CD4-positive, alpha-beta T cell treated with Interleukin-4 for 4 hours (primary cell): ENCODE results near the gene GAK.
"Not testable (repeated sequence)": the region's sequence is repeated elsewhere in the genome, so short reads cannot be mapped to it uniquely, and the experiment has no call there.

Experiments
- DNase-seq: peaks from one replicate; pipeline ENCODE4 v3.0.0-alpha.2; 2020

The GAK gene

GRCh38 chr4:825971-826330 is 106.2 kb downstream of the GAK start, which contains the start of gene CPLX1:
Gene CPLX1 (minus strand): TSS chr4:826129. CDS start chr4:824522, 1,607 bp downstream.
- DNase-seq: no peak

- DNase-seq: no peak
Observed at GRCh38 chr4:825063-825970, 106.8 kb downstream of the GAK start.

- no peak for DNase-seq
Observed at GRCh38 chr4:824461-825062, 107.6 kb downstream of the GAK start.

GRCh38 chr4:823761-824460 is 108.2 kb downstream of the GAK start:
- DNase-seq: no peak

DNA sequence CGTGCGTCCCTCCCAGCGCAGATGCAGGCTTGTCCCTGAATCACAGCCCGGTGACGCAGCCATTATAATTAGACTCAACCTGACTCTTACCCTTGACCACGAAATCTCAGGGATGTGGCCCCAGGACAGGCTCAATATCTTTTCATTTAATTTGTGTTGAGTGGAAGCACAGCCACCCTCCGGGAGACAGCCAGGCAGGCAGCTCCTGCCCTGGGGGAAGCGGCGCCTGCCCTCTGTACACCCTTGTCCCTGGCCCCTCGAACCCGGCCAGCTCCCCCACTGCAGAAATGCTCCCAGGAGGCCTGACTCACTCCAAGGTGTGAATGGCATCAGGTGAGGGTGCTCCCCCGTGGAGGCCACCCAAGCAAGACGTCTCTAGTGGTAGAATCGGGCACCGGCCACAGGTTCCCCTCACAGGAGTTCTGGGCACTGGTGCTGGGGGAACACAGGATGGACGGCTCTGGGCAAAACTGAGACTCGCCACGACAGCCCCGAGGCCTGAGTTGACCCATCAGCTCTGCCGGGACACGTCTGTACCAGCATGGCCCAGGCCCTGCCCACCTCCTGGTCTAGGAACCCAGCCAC is 108.8 kb downstream of the GAK start:
- no peak for DNase-seq

- no peak for DNase-seq
Observed at GRCh38 chr4:822361-823175, 109.5 kb downstream of the GAK start.

DNA sequence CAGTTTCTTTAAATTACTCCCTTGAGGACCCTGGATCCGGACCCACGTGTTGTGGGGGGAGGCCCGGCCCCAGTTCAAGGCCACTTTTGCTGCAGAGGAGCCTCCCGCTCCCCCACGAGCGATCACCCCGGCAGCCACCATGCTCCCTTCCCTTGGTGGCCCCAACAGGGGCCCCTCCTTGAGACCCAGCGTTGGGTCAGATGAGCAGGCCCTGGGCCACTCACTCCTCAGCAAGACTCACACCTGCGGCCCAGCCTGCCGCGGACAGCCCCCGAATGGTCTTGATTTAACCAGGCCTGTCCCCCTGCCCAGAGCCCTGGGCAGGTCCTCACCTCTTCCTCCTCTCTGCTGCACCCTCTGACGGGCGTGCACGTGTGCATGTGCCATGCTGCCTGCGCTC is 110.5 kb downstream of the GAK start:
- no peak for DNase-seq

DNA sequence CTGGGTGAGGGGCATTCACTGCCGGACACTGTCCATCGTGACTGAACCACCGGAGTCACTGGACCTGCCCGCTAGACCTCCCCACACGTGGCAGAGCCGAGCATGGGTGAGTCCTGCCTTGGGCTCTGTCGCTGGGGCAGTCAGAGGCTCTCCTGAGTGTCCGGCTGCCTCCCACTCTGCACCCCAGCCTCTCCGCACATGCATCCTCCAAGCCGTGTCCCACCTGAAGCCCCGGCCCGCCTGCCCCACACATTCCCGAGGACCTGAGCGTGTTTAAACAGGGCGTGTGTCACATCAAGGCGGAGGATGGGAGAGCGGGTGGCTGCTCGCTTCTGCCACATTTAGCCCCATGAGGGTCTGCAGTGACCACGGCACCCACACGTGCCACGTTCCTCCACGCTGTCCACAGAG is 110.9 kb downstream of the GAK start:
- DNase-seq: no peak

- DNase-seq: no peak
Observed at GRCh38 chr4:820230-821172, 111.6 kb downstream of the GAK start.

DNA sequence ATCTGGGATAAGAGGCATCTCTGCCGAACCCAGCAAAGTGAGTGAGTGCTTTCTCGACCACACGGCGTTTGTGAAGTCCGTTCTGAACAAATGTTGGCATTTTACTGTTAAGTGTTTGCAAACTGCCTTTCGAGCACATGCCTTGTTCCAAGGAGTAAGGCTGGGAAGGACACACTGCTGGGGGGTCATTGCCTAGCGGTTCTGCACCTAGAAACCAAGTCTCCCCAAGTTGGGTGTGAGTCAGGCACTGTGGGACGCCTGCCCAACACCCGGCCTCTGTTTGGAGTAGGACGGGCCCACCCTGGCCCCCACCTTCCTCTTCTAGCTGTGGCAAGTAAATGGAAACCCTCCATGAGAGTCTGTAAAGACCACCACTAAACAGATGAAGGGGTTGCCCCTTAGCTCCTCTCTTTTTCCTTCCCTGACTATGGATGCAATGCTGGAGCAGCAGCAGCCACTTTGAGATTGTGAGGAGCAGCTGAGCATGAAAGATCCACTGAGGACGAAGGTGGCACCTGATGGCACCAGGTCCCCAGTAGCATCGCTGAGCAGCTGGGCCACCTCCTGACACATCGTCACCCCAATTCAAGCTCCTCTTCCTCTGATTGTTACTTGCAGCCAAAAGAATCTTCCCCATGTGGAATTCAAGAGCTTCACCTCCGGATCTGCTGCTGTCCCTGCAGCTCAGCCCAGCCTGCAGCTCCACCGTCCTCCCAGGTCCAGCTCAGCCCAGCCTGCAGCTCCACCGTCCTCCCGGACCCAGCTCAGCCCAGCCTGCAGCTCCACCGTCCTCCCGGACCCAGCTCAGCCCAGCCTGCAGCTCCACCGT is 112.5 kb downstream of the GAK start:
- DNase-seq: no peak

- no peak for DNase-seq
Observed at GRCh38 chr4:818106-818921, 113.8 kb downstream of the GAK start.

GRCh38 chr4:815464-816146 is 116.5 kb downstream of the GAK start:
- no peak for DNase-seq

DNA sequence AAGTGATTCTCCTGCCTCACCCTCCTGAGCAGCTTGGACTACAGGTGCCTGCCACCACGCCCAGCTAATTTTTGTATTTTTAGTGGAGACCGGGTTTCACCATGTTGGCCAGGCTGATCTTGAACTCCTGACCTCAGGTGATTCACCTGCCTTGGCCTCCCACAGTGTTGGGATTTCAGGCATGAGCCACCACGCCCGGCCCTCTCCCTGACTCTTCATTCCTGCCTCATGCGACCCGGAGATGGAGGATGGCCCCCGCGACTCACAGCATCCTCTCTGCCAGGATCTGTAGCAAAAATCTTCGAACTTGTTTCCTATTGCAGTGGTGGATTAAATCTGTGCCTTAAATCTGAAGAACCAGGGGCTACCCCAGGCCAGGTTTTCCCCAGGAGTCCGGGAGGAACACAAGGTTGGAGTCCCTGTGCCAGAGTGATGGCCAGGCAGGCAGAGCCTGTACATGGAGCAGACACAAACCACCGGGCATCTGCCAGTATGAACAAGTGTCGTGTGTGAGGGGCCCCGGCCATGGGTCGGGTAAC is 117.7 kb downstream of the GAK start:
- DNase-seq: no peak

- no peak for DNase-seq
Observed at GRCh38 chr4:813900-814299, 118.2 kb downstream of the GAK start.

DNA sequence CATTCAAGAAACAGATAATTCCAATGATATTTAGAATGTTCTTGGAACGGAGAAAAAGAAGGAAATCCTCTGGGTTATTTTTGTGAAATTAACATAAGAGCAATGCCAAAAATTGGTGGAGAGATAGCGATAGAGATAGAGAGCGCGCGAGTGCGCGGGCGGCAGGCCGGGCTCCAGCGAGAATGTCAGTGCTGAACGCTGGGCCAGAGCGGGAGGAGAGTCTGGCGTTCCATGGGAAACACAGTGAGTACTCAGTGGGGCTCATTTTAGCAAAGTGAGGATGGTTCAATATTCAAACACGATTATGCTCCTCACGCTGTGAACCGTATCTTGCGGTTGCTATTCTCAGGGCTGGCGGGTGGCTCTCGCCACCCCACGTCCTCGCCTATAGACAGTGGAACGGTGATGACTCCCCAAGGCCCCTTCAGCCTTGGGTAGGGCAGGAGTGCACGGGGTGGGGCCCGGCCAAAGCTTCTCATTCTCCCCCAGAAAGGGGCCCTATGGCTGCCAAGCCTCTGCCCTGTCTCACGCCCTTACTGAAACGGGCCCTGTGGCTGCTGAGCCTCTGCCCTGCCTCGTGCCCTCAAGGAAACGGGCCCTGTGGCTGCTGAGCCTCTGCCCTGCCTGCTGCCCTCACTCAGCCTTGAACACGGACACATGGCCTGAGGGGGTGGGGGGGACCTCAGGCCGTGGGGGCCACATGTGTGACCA is 123.1 kb downstream of the GAK start:
- no peak for DNase-seq

GRCh38 chr4:807792-808191 is 124.3 kb downstream of the GAK start:
- DNase-seq: no peak

DNA sequence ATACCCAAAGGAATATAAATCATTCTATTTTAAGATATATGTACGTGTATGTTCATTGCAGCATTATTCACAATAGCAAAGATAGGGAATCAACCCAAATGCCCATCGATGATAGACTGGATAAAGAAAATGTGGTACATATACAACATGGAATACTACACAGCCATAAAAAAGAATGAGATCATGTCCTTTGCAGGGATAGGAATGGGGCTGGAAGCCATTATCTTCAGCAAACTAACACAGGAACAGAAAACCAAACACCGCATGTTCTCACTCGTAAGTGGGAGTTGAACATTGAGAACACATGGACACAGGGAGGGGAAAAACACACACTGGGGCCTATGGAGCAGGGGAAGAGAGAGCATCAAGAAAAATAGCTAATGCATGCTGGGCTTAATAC is 125.1 kb downstream of the GAK start:
- not testable (repeated sequence) for DNase-seq

GRCh38 chr4:804804-805203 is 127.3 kb downstream of the GAK start:
- no peak for DNase-seq
